Gastroesophageal sphincter (tissue), 4 donors: Measurements from ENCODE around the gene SPINDOC. TPM values are rescaled to one million over a fixed set of nuclear protein-coding genes. Genes with fewer than 3 reads are reported as not detected.

Experiments
- ATAC-seq: fragments of 150-250 bp; one replicate; pipeline ENCODE4 v1.9.1; 2016; ENCODE audit warnings: mild to moderate bottlenecking, moderate library complexity
- H3K27ac ChIP-seq, 4 donors: fragments of 200-600 bp; sonication (generic) in 3 of 4; 1 replicate in 3 of 4; 2 replicates in 1 of 4; pipeline ENCODE4 v1.5.1; 2016 to 2019
- H3K27me3 ChIP-seq: fragments of 200-600 bp; sonication (generic); one replicate; pipeline ENCODE4 v1.5.1; 2019
- H3K36me3 ChIP-seq, 2 donors: fragments of 200-600 bp; sonication (generic); one replicate each; pipeline ENCODE4 v1.5.1; 2019; ENCODE audit warnings: control low read depth in 1 of 2
- H3K4me1 ChIP-seq, 3 donors: fragments of 200-600 bp; sonication (generic); 1 replicate in 2 of 3; 2 replicates in 1 of 3; pipeline ENCODE4 v1.5.1; 2016 to 2019; ENCODE audit warnings: control low read depth in 2 of 3
- H3K4me3 ChIP-seq, 2 donors: fragments of 200-600 bp; sonication (generic); one replicate each; pipeline ENCODE4 v1.5.1; 2019; ENCODE audit warnings: mild to moderate bottlenecking in 1 of 2, moderate library complexity in 1 of 2
- H3K9me3 ChIP-seq, 3 donors: fragments of 200-600 bp; sonication (generic); one replicate each; pipeline ENCODE4 v1.5.1; 2017 to 2019; ENCODE audit warnings: control low read depth in 2 of 3
- EP300 ChIP-seq: sonication (generic); formaldehyde crosslinking; IDR thresholded peaks from one replicate; pipeline ENCODE4 v1.6.1; 2017; ENCODE audit warnings: antibody characterized with exemption, mild to moderate bottlenecking
- POLR2A ChIP-seq, 2 donors: fragments of 450-650 bp; IDR thresholded peaks; one replicate each; pipeline ENCODE4 v1.6.1; 2017; ENCODE audit warnings: antibody characterized with exemption in 2 of 2, mild to moderate bottlenecking in 2 of 2, moderate library complexity in 1 of 2
- POLR2AphosphoS5 ChIP-seq: sonication (generic); formaldehyde crosslinking; IDR thresholded peaks from one replicate; pipeline ENCODE4 v1.6.1; 2017; ENCODE audit warnings: antibody characterized with exemption
- WGBS, 2 donors: methylation state at CpG; one replicate each; pipeline ENCODE4 v1.1.5; 2018; ENCODE audit warnings: low coverage in 1 of 2; 5-methylcytosine and 5-hydroxymethylcytosine counted together
- small RNA-seq, 4 donors: library from RNA; depleted of rRNA; stranded (forward); fragments of <200 nt; gene quantifications; one replicate each; pipeline ENCODE3, GENCODE V24; 2016
- total RNA-seq, 4 donors: library from RNA; depleted of rRNA; stranded (reverse); fragments of >200 nt; gene quantifications; one replicate each; pipeline ENCODE4 v1.1.0, GENCODE V29; 2016
- TF ChIP-seq, protein P1 (sequence below), 4 experiments: fragments of 200-600 bp in 2 of 4; fragments of 450-650 bp in 2 of 4; sonication (generic) in 1 of 4; IDR thresholded peaks; one replicate each; pipeline ENCODE4 v1.5.1; 2017 to 2019; ENCODE audit warnings: antibody characterized with exemption in 4 of 4, mild to moderate bottlenecking in 2 of 4, moderate library complexity in 2 of 4

The SPINDOC gene
- total RNA-seq, 4 donors from 2014 or later, result 14.3 to 18.6 (median 15.5) TPM

DNA sequence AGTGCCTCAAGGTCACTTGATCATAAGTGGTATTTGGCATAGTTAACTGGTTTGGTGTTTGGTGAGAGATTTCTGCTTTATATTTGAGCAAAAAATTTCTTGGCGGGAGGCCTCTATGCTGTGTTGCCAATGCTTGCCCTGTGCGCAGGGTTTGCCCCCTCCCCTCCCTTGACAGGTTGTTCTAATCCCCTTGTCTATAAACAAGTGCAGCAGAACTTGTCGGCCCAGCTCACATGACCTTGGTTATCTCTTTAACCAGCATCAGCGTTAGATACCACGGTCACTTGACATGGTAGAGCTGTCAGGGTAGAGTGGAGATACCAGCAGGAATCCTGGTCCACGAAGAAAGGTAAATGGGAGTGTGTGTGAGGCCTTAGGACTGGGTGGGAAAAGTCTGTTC, 61.3 kb downstream of the SPINDOC start:
- no peaks in the 10 kb centered on the region for H3K9me3 ChIP-seq
- peak overlapping the region in 2 of 4 donors; percentile 36 to 70 for H3K27ac ChIP-seq
- peaks cover 2 to 92% (median 39%) of the 10 kb centered on the region in 3 donors for H3K4me1 ChIP-seq
- no peaks in the 10 kb centered on the region for H3K27me3 ChIP-seq
- H3K36me3 ChIP-seq, result peaks cover 0 to 3% of the 10 kb centered on the region in 2 donors
- TF ChIP-seq, protein P1, sequence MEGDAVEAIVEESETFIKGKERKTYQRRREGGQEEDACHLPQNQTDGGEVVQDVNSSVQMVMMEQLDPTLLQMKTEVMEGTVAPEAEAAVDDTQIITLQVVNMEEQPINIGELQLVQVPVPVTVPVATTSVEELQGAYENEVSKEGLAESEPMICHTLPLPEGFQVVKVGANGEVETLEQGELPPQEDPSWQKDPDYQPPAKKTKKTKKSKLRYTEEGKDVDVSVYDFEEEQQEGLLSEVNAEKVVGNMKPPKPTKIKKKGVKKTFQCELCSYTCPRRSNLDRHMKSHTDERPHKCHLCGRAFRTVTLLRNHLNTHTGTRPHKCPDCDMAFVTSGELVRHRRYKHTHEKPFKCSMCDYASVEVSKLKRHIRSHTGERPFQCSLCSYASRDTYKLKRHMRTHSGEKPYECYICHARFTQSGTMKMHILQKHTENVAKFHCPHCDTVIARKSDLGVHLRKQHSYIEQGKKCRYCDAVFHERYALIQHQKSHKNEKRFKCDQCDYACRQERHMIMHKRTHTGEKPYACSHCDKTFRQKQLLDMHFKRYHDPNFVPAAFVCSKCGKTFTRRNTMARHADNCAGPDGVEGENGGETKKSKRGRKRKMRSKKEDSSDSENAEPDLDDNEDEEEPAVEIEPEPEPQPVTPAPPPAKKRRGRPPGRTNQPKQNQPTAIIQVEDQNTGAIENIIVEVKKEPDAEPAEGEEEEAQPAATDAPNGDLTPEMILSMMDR (IDR thresholded peaks at IDR 0.05), result no peak
- no peak for TF ChIP-seq POLR2AphosphoS5
- no peak for TF ChIP-seq EP300
- TF ChIP-seq POLR2A (IDR thresholded peaks at IDR 0.05), result no peak
- 28 to 43% methylated on average over 1 to 5 of the region's 6 CpGs for WGBS, 2 donors
- no peak overlapping the region for H3K4me3 ChIP-seq
- no peak for ATAC-seq

DNA sequence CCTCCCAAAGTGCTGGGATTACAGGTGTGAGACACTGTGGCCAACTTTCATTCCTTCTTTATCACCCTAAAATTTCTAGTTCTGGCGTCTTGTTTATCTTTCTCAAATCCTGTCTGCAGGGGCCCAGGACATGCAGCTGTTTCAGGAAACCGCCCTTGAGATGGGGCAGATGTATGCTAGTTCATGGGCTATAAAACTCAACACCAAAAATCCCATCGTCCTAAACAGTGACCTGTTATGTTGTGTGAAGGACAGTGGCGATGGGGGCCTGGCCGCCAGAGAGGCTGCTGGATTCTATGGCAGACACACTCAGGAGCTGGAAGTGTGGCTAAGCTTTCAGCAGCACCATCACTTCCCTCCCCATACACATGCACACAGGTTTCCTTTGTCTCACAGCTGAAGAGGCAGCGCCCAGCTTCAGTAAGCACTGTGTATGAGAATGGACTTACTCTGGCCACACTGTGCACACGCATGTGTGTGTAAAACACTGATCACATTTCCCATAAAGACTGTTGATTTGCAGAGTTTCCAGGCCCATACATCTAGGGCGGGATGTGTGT, 62.3 kb downstream of the SPINDOC start:
- Histone ChIP-seq H3K27ac (no peak overlapping the region), H3K27me3 (no peaks in the 10 kb centered on the region), H3K36me3 (peaks cover 0 to 3% of the 10 kb centered on the region in 2 donors), H3K9me3 (no peaks in the 10 kb centered on the region), H3K4me3 (no peak overlapping the region), H3K4me1 (peaks cover 4 to 92% (median 45%) of the 10 kb centered on the region in 3 donors)
- ATAC-seq, result no peak
- no peak for TF ChIP-seq POLR2AphosphoS5
- TF ChIP-seq POLR2A (IDR thresholded peaks at IDR 0.05), result no peak
- TF ChIP-seq EP300, result no peak
- TF ChIP-seq, protein P1 (IDR thresholded peaks at IDR 0.05), result no peak
- 45 to 100% methylated on average over 2 of the region's 8 CpGs for WGBS, 2 donors

DNA sequence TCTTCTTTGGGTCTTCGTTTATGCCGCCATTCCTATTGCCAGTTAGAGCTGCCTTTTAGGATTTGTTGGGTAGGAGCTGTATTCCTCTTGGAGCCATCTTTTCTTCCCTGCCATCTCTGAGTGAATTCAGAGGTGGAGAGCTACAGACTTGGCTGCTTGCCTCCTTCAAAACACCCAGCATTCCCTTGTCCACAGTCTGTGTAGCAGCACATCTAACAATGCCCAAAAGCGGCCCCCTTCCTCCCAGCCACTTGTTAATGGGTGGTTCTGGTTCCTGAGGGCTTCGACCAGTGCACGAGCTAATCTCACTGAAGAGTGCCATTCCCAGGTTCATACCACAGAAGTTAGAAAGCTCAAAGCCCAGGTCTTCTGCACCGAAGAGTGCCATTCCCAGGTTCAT, 63.4 kb downstream of the SPINDOC start:
- ATAC-seq, result no peak
- TF ChIP-seq POLR2AphosphoS5, result no peak
- no peak for TF ChIP-seq EP300
- TF ChIP-seq POLR2A (IDR thresholded peaks at IDR 0.05), result no peak
- TF ChIP-seq, protein P1 (IDR thresholded peaks at IDR 0.05), result no peak
- 77 to 85% methylated on average over 4 to 5 of the region's 6 CpGs for WGBS, 2 donors

More for the DNA sequence above, 63.4 kb downstream of the SPINDOC start:
- Histone ChIP-seq H3K4me3 (no peak overlapping the region), H3K36me3 (peaks cover 0 to 3% of the 10 kb centered on the region in 2 donors), H3K27me3 (no peaks in the 10 kb centered on the region), H3K4me1 (peaks cover 4 to 92% (median 44%) of the 10 kb centered on the region in 3 donors), H3K9me3 (no peaks in the 10 kb centered on the region), H3K27ac (no peak overlapping the region)

Small RNA genes within 50 kb of the gene (small RNA-seq; reads per million reads assigned to genes)
- gene AP006289.1 (0 reads per million in 4 donors), gene RN7SL596P (0 reads per million in 4 donors)

Other genes with a start within 250 kb of the SPINDOC start
- 10 to 100 TPM; 45.9 to 69.1 (median 53.2) TPM for gene PLAAT3, start 199.0 kb upstream of the SPINDOC start, total RNA-seq
- gene ATL3, start 142.1 kb upstream of the SPINDOC start, total RNA-seq, result 100 to 1,000 TPM; 155 to 221 (median 202) TPM
- 100 to 1,000 TPM in 1 of 4 donors, 10 to 100 TPM in 3; 78.4 to 115 (median 94.2) TPM for gene RTN3, start 132.0 kb upstream of the SPINDOC start, total RNA-seq
- 10 to 100 TPM; 13.2 to 31.8 (median 24.5) TPM for gene ZFTA, start 44.7 kb upstream of the SPINDOC start, total RNA-seq
- gene MARK2, start 25.7 kb downstream of the SPINDOC start, total RNA-seq, result 10 to 100 TPM; 17.4 to 42.5 (median 23.8) TPM
- under 1 TPM in 3 of 4 donors, not detected in 1; 0.16 to 0.74 (median 0.58) TPM for gene RCOR2, start 103.7 kb downstream of the SPINDOC start, total RNA-seq
- gene NAA40, start 125.5 kb downstream of the SPINDOC start, total RNA-seq, result 10 to 100 TPM in 1 of 4 donors, 1 to 10 TPM in 3; 3.8 to 12.5 (median 8.5) TPM
- gene COX8A, start 161.2 kb downstream of the SPINDOC start, total RNA-seq, result 100 to 1,000 TPM; 317 to 650 (median 402) TPM
- gene OTUB1, start 173.0 kb downstream of the SPINDOC start, total RNA-seq, result 10 to 100 TPM; 47.7 to 70.4 (median 53.2) TPM
- 1 to 10 TPM; 1.1 to 4.7 (median 3.6) TPM for gene FLRT1, start 222.5 kb downstream of the SPINDOC start, total RNA-seq